GM19351 (cell line): ENCODE measurements around the gene VWC2L.

ENCODE experiments used
- ATAC-seq: cut with Tn5 transposase; IDR thresholded peaks from one replicate; pipeline ENCODE4 v1.9.1; 2021; ENCODE audit warnings: mild to moderate bottlenecking, moderate library complexity; ENCODE audit not compliant: unreplicated experiment

VWC2L gene

GRCh38 chr2:214579035-214579434 lies 168.2 kb downstream of the VWC2L start:
- no peak for ATAC-seq

GRCh38 chr2:214587442-214587841 lies 176.6 kb downstream of the VWC2L start:
- ATAC-seq, result no peak

GRCh38 chr2:214591366-214591765 lies 180.5 kb downstream of the VWC2L start:
- ATAC-seq, result no peak

- no peak for ATAC-seq
Observed at GRCh38 chr2:214592011-214592410, 181.2 kb downstream of the VWC2L start.

- ATAC-seq, result no peak
Observed at GRCh38 chr2:214593727-214594126, 182.9 kb downstream of the VWC2L start.

GRCh38 chr2:214601852-214602633 lies 191.2 kb downstream of the VWC2L start:
- no peak for ATAC-seq

GRCh38 chr2:214604861-214605260 lies 194.0 kb downstream of the VWC2L start:
- no peak for ATAC-seq

GRCh38 chr2:214607051-214607450 lies 196.2 kb downstream of the VWC2L start:
- ATAC-seq, result no peak

- ATAC-seq, result no peak
Observed at GRCh38 chr2:214611015-214611414, 200.2 kb downstream of the VWC2L start.

GRCh38 chr2:214624166-214624760 lies 213.4 kb downstream of the VWC2L start:
- no peak for ATAC-seq

GRCh38 chr2:214628091-214628490 lies 217.2 kb downstream of the VWC2L start:
- no peak for ATAC-seq
